GM19351 (cell line): ENCODE measurements around the gene SPSB2.
"Not testable (repeated sequence)": the region's sequence is repeated elsewhere in the genome, so short reads cannot be mapped to it uniquely, and the experiment has no call there.

Source experiments
- ATAC-seq: cut with Tn5 transposase; IDR thresholded peaks from one replicate; pipeline ENCODE4 v1.9.1; 2021; ENCODE audit warnings: mild to moderate bottlenecking, moderate library complexity; ENCODE audit not compliant: unreplicated experiment

Gene SPSB2, protein sequence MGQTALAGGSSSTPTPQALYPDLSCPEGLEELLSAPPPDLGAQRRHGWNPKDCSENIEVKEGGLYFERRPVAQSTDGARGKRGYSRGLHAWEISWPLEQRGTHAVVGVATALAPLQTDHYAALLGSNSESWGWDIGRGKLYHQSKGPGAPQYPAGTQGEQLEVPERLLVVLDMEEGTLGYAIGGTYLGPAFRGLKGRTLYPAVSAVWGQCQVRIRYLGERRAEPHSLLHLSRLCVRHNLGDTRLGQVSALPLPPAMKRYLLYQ

DNA sequence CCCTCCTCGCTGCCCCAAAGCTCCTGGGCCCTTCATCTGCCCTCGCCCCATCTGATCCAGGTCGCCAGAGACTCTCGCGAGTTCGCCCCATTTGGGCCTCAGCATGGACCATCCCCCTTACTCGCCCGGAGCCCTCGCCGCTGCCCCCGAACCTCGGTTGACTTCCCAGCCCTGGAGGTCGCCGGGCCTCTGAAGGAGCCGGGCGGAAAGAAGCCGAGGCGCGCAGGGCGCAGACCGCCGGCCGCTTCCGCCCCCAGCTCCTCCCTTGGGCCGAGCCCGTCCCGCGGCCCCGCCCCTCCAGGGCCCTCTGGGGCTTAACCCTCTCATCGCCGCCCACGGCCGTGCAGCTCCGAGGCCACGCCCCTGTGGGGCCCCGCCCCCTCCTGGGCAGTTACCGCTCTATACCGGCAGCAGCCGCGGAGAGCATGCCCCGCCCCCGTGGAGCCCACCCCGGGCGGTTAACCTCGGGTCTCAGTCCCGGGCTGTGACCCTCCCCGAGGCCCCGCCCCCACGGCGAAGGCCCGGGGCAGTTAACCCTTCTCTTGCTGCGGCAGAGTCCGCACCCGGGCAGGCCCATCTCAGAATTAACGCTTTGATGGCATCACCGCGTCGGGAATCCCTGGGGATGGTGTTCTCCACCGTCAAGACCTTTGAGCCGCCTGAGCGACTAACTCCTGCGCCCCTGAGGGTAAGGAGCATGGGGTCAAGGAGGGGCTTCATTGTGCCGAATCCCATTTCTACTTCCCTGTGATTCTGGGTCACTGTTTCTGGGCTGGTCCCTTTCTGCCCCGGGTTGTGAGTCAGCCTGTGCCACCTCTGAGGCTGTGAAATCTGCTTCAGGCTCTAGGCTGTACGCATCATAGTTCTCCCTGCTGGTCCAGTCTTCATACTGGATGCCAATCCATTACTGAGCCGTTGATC, at the start of gene SPSB2:
TSS of gene SPSB2 (minus strand) at position 210 of the 921 bp plus-strand sequence. CDS start 402 bp downstream, outside the sequence.
- peak; percentile 80 for ATAC-seq

DNA sequence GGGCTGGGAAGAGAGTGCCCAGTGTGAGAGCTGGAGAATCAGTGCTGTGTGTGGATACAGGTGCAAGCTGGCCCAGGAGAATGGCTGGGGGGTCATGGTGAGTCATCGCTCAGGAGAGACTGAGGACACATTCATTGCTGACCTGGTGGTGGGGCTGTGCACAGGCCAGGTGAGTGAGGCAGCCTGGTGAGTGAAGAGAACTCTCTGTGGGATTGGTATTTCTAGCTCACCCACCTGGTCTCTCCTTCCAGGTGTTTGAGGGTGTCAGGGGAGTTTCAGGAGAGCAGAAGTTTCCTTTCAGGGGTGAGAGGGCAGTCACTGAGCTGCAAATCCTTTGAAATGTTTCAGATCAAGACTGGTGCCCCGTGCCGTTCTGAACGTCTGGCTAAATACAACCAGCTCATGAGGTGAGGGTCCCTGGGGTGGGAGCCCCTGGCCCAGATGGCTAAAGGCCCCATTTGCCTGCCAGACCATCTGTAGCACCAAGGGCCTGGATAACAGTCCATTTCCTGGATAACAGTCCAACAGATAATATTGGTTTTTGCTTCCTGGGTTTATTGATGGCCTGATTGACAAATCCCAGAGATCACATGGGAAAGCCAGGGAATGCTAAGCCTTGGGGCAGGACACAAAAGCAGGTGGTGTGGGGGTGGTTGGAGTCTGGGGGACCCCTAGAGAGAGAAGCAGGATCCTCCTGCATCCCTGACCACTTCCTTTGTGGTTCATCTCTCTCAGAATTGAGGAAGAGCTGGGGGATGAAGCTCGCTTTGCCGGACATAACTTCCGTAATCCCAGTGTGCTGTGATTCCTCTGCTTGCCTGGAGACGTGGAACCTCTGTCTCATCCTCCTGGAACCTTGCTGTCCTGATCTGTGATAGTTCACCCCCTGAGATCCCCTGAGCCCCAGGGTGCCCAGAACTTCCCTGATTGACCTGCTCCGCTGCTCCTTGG, 49.2 kb upstream of the SPSB2 start:
- no peak for ATAC-seq

DNA sequence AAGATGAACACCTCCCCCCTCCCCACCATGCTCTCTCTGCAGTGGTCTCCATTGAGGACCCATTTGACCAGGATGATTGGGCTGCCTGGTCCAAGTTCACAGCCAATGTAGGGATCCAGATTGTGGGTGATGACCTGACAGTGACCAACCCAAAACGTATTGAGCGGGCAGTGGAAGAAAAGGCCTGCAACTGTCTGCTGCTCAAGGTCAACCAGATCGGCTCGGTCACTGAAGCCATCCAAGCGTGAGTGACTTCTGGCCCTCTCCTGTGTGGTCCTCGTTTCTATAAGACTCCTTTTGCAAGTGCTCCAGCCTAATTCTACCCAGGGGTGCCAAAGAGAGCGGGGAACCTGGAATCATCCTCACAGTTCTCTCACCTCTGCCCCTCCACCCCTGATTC, 48.4 kb upstream of the SPSB2 start:
- no peak for ATAC-seq

DNA sequence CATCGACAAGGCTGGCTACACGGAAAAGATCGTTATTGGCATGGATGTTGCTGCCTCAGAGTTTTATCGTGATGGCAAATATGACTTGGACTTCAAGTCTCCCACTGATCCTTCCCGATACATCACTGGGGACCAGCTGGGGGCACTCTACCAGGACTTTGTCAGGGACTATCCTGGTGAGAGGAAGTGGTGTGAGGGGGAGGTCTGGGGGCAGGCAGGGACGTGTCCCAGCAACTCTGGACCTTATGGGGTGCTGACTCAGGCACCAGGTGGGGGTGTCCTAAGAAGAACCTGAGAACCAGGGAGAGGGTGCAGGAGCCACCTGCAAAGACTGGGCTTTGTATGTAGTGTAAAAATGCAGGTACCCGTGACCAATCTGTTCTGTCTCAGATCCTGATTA, 46.5 kb upstream of the SPSB2 start:
- no peak for ATAC-seq

DNA sequence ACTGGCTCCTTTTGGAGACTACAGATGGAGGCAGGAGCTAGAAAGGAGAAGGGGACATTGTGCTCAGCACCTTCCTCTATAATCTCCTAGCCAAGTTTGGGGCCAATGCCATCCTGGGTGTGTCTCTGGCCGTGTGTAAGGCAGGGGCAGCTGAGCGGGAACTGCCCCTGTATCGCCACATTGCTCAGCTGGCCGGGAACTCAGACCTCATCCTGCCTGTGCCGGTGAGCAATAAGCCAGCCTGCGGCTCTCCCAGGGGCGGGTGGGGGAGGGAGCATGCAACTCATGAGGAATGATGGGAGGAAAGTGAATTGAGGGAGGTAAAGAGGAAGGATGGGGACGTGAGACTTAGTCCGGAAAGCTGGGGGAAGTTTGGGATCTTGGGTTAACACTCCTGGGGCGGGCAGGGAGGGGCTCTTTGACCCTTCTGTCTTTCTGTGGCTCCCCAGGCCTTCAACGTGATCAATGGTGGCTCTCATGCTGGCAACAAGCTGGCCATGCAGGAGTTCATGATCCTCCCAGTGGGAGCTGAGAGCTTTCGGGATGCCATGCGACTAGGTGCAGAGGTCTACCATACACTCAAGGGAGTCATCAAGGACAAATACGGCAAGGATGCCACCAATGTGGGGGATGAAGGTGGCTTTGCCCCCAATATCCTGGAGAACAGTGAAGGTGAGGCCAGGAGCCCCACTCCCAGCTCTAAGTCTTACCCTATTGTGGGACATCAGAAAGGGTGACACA, 44.6 kb upstream of the SPSB2 start:
- ATAC-seq = no peak

DNA sequence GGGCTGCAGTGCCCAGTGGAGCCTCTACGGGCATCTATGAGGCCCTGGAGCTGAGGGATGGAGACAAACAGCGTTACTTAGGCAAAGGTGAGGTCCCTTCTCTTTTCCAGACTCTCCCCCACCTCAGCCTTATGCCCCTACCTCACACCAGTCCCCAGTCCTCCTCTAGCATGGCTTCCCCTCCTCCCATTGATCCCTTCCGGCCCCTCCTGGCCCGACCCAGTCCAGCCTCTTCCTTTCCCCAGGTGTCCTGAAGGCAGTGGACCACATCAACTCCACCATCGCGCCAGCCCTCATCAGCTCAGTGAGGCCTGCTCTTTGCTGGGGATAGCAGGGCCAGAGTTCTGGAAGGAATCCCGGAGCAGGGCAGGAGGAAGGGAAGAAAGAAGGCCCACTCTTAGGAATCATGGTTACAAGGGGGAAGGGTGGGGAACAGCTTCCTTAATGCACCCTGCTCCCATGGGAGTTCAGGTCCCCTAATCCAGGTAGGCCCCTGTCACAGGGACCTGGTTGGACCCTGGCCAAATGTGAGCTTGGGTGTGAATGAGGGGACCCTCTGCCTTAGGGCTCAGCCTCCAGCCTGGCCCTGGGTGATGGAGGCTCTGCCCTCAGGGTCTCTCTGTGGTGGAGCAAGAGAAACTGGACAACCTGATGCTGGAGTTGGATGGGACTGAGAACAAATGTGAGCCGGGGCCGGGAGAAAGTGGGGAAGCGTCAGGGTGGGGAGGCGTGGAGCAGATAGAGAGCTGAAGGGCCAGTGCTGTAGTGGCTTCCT, 43.5 kb upstream of the SPSB2 start:
- no peak for ATAC-seq

DNA sequence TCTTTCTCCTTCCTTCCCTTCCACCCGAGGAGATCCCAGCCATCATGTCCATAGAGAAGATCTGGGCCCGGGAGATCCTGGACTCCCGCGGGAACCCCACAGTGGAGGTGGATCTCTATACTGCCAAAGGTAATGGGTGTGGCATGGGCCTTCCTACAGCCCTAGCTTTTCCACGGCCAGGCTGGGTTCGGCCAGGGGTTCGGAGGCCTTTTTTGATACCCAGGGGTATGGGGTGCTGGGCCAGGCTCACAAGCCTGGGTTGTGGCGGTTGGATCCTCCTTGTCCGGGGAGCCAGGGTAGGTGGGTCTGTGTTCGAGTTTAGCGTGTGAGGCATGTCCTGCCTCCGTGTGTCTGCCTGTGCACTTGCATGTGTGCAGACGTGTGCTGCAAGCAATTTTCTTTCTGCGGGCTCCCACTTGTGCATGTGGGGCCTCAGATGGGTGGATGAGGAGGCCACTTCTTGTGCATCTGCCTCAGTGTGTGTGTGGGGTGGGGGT, 42.7 kb upstream of the SPSB2 start:
- no peak for ATAC-seq

DNA sequence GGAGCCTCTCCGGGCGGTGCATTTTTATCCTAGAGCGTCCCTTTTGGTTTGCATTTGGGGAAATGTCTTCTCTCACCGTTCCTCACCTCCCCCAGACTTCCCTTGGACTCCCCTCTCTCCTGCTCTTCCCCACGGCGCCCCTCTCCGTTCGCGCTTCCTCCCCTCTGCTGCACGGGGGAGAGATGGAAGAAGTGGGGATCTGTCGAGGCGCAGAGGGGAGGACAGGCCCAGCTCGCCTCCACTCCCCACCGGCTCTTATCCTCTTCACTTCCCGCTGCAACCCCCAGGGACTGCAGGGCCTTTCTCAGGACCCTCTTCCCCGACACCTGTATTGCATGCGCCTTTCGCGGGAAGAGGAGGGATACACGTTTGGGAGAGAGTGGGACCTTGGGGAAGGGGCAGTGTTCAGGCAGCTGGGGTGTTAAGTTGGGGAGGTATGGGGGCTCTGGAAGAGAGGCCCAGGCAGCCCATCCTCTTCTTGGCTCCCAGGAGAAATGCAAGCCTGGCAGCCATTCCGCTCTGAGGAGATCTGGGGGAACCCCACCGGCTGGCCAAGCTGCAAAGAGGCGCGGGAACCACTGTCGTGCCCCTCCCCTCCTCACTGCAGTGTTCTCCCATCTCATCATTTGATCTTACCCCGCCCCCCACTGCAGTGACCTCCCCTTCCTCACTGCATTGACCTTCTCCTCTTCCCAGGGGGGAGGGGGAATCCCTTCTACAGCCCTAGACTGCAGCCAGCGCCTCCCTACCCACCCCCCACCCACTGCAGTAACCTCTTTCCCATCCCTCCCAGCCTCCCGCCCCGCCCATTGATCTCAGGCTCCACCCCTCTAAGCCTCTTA, 42.1 kb upstream of the SPSB2 start:
- ATAC-seq = no peak

DNA sequence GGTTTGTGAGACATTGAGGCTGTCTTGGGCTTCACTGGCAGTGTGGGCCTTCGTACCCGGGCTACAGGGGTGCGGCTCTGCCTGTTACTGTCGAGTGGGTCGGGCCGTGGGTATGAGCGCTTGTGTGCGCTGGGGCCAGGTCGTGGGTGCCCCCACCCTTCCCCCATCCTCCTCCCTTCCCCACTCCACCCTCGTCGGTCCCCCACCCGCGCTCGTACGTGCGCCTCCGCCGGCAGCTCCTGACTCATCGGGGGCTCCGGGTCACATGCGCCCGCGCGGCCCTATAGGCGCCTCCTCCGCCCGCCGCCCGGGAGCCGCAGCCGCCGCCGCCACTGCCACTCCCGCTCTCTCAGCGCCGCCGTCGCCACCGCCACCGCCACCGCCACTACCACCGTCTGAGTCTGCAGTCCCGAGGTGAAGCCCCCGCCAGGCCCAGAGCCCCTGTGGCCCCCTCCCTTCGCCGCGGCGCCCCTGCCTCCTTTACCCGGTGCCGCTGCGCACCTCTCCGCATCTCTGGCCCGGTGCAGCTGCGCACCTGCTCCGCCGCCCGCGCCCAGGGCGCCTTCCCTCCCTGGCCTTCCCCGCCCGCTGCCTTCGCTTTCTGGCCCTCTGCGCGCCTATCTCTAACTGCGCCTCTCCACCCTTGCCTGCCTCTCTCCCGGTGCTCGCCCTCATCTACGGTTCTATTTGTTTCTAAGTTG, 41.3 kb upstream of the SPSB2 start, which contains the start of gene ENO2:
TSS of gene ENO2 (plus strand) at position 335 of the 701 bp plus-strand sequence. CDS start 1,253 bp downstream, outside the sequence.
- peak; percentile 77 for ATAC-seq

DNA sequence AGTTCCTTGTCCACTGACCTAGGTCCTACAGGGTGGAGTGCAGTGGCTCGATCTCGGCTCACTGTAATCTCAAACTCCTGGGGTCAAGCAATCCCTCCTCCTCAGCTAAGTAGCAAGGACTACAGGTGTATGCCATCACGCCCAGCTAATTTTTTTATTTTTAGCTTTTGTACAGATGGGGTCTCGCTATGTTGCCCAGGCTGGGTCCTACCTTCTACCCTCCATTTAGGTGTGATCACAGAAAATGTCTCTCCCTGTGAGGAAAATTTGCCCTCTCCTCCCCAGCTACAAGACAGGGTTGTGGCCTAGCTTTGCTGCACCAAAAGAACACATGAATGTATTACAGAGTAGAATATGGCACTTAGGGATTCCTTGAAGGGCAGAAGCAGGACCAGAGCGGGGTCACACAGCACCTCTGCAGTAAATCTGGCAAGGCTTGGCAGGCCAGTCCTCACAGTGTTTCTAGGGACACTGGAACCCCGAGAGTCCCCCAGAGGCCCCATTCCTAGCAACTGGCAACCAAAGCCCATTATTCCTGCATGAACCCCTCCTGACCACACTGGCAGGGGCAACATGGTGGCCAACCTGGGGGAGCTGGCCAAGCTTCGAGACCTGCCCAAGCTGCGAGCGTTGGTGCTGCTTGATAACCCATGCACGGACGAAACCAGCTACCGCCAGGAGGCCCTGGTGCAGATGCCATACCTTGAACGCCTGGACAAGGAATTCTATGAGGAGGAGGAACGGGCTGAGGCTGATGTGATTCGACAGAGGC, 39.2 kb upstream of the SPSB2 start:
- no peak for ATAC-seq

DNA sequence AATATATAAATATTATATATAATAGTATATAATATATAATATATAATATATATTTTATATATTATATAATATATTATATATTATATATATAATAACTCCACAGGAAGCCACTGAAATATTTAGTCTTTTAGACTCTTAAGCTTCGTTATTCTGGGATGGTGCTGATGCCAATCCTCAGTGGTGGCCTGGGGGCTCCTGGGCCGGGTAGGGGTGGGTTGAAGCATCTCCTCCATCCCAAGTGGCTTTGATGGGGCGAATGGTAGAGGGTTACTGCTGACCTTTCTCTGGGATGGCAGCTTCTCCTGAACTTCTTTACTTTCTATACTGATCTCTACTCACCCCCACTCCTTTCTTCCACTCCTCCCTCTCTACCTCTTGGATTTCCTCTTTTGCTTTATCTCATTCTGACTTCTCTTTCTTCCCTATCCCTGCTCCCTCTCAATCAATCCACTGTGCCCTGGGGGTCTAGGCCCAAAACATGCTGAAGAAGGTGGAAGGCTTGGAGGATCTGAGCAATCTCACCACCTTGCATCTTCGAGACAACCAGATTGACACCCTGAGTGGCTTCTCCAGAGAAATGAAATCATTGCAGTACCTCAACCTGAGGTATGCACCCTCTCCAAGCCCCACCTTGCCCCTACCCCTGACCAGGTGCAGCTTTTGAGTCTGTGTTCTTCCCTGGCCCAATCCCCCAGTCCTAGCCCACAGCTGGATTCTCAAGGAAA, 36.5 kb upstream of the SPSB2 start:
- no peak for ATAC-seq

DNA sequence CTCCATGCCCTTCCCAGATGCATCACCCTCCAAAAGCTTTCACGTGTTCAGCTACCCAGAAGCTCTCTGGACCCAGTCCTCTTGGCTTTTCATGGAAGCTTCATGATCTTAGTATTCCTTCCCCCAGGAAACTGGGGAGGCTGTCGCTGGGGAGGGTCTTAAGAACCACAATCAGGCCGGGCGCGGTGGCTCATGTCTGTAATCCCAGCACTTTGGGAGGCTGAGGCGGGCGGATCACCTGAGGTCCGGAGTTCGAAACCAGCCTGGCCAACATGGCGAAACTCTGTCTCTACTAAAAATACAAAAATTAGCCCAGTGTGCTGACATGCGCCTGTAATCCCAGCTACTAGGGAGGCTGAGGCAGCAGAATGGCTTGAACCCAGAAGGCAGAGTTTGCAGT, 35.0 kb upstream of the SPSB2 start:
- not testable (repeated sequence) for ATAC-seq

DNA sequence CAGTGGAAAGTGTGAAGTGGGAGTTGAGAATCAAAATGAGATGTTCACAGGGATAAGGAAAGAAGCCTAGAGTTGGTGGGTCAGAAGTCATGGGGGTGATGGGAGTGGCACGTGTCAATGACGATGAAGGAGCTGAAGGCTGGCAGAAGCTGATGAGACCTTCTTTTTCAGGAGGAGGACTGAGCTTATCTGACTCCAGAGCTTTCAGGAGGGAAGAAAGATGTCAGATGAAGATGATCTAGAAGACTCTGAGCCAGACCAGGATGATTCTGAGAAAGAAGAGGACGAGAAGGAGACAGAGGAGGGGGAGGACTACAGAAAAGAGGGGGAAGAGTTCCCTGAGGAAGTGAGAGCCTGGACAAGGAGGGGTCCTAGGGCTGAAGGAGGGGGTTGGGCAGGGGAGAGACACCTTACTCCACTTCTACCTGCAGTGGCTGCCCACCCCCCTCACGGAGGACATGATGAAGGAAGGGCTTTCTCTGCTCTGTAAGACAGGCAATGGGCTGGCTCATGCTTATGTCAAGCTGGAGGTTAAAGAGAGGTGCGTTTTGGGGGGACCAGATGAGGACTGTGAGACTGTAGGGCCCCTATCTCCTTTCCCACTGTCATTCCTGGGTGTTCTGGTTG, 32.4 kb upstream of the SPSB2 start:
- ATAC-seq = no peak

DNA sequence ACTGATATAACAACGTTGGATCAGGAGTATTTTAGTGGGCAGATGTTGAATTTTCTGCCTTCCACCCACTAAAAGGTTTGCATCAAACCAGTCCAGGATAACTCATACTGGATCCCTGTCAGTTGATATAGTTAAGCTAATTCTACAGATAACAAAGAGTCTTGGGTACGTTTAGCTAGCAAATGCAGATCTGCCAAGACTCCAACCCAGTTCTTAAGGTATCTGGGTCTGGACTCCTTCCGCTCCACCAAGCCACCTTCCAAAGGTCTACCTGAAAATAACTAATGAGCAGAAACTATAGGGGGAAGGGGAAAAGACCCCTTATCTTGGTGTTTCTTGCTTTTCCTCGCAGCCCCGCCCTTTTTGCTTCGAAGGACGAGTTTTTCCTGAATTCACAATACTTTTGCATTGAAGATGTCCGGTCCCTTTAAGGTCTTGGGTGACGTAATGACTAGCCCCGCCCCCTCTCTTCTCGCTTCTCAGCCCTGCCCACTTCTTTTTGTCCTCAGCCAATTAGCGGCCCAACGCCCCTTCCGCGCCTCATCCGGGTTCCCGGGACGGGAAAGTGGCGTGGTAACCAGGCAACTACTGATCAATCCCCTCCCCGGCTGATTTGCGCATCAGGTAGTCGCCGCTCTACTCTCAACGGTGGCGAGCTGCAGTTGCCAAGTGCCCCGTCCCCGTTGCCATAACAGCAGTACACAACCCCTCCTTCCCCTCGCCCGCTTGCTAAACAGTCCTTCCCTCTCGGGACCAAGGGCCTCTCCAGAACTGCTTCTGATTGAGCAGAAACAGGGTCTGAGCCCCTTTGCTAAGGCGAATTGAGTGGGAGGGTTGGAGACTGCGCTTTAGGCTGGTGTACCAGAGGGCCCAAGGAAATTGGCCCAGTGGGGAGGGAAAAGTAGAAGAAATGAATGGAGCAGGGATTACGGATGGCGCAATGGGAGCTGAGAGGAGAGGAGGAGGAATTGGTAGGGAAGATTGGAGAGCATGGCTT, 31.5 kb upstream of the SPSB2 start, which contains the start of gene LRRC23:
TSS of gene LRRC23 (plus strand) at position 543 of the 997 bp plus-strand sequence. CDS start 812 bp downstream, outside the sequence.
- ATAC-seq = peak; percentile 97
